Uterus (tissue), 4 donors: ENCODE measurements around the gene NXT1. TPM values are rescaled to one million over a fixed set of nuclear protein-coding genes. Genes with fewer than 3 reads are reported as not detected.
"Not testable (repeated sequence)": the region's sequence is repeated elsewhere in the genome, so short reads cannot be mapped to it uniquely, and the experiment has no call there.

Experiments
- DNase-seq, 2 donors: peaks; one replicate each; pipeline ENCODE4 v3.0.0-alpha.2; 2019 to 2020
- H3K27ac ChIP-seq, 2 donors: fragments of 200-600 bp; sonication (generic); 1 replicate in 1 of 2; 2 replicates in 1 of 2; pipeline ENCODE4 v1.5.1; 2016 to 2018
- H3K27me3 ChIP-seq, 2 donors: fragments of 200-600 bp; sonication (generic); one replicate each; pipeline ENCODE4 v1.5.1; 2018 to 2019; ENCODE audit warnings: control low read depth in 1 of 2
- H3K36me3 ChIP-seq, 2 donors: fragments of 200-600 bp; sonication (generic); one replicate each; pipeline ENCODE4 v1.5.1; 2019; ENCODE audit warnings: control low read depth in 1 of 2
- H3K4me1 ChIP-seq, 2 donors: fragments of 200-600 bp; sonication (generic); one replicate each; pipeline ENCODE4 v1.5.1; 2018 to 2019; ENCODE audit warnings: control low read depth in 1 of 2
- H3K4me3 ChIP-seq, 2 donors: fragments of 200-600 bp; sonication (generic); 1 replicate in 1 of 2; 2 replicates in 1 of 2; pipeline ENCODE4 v1.5.1; 2018 to 2019; ENCODE audit warnings: mild to moderate bottlenecking in 1 of 2
- H3K9me3 ChIP-seq, 2 donors: fragments of 200-600 bp; sonication (generic); one replicate each; pipeline ENCODE4 v1.5.1; 2019; ENCODE audit warnings: control low read depth in 1 of 2
- POLR2A ChIP-seq, 2 donors: fragments of 450-650 bp; IDR thresholded peaks; one replicate each; pipeline ENCODE4 v1.6.1; 2016; ENCODE audit warnings: antibody characterized with exemption in 2 of 2, mild to moderate bottlenecking in 1 of 2, moderate library complexity in 1 of 2
- intact Hi-C: fragments of 100-400 bp; cut with DNase I; formaldehyde crosslinking; loops from one replicate; pipeline ENCODE4 v1.15.1; 2023; ENCODE audit warnings: low total_unique reads
- total RNA-seq, 4 donors: library from RNA; depleted of rRNA in 3 of 4; stranded (reverse); fragments of >200 nt in 3 of 4; gene quantifications; one replicate each; pipeline versions ENCODE4 v1.1.0 to v1.2.4, GENCODE V29; 2014 to 2023
- TF ChIP-seq, protein P1 (sequence below), 4 experiments: fragments of 200-600 bp in 2 of 4; fragments of 450-650 bp in 2 of 4; sonication (generic) in 2 of 4; IDR thresholded peaks; one replicate each; pipeline ENCODE4 v1.5.1; 2016 to 2019; ENCODE audit warnings: antibody characterized with exemption in 4 of 4, mild to moderate bottlenecking in 2 of 4, moderate library complexity in 1 of 4
- donor health status: DM: yes; HTN: yes; CAD: no.

The NXT1 gene
- total RNA-seq, 4 donors from 2014 or later = 28.9 to 37.0 (median 32.3) TPM

DNA sequence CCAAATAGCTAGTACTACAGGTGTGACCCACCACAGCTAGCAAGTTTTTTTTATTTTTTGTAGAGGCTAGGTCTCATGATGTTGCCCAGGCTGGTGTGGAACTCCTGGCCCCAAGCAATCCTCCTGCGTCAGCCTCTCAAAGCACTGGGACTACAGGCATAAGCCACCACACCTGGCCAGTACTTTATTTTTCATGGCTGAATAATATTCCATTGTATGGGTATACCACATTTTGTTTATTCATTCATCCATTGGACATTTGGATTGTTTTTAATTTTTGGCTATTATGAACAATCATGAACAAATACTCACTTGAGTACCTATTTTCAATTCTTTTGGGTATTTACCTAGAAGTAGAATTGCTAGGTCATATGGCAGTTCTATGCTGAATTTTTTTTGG is 7.0 kb upstream of the NXT1 start:
- Histone ChIP-seq H3K4me1 (no peaks in the 10 kb centered on the region), H3K9me3 (no peaks in the 10 kb centered on the region), H3K27me3 (no peaks in the 10 kb centered on the region), H3K27ac (no peak overlapping the region), H3K36me3 (no peaks in the 10 kb centered on the region), H3K4me3 (no peak overlapping the region)
- TF ChIP-seq, protein P1, sequence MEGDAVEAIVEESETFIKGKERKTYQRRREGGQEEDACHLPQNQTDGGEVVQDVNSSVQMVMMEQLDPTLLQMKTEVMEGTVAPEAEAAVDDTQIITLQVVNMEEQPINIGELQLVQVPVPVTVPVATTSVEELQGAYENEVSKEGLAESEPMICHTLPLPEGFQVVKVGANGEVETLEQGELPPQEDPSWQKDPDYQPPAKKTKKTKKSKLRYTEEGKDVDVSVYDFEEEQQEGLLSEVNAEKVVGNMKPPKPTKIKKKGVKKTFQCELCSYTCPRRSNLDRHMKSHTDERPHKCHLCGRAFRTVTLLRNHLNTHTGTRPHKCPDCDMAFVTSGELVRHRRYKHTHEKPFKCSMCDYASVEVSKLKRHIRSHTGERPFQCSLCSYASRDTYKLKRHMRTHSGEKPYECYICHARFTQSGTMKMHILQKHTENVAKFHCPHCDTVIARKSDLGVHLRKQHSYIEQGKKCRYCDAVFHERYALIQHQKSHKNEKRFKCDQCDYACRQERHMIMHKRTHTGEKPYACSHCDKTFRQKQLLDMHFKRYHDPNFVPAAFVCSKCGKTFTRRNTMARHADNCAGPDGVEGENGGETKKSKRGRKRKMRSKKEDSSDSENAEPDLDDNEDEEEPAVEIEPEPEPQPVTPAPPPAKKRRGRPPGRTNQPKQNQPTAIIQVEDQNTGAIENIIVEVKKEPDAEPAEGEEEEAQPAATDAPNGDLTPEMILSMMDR (IDR thresholded peaks at IDR 0.05) = no peak
- no peak for TF ChIP-seq POLR2A (IDR thresholded peaks at IDR 0.05)
- intact Hi-C loops = no loop called here
- no peak for DNase-seq

DNA sequence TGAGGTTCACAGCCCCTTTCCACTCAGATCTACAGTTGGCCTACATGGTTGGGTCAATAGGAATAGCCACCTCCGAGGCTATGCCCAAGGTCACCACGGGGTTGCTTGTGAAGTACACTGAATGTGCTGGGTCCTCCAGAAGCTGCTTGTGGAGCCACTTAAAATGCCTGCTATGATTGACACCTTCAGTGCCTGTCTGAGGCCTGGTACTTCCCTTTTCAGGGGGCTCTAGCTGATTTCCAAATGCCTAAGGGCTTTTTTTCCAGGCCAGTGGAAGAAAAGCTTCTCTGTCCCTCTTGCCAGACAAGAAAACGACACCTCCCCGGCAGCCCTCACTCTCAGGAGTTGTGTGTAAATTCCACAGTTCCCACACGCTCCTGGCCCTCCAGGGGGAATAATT is 6.3 kb upstream of the NXT1 start:
- H3K36me3 ChIP-seq = no peaks in the 10 kb centered on the region
- intact Hi-C loops = no loop called here
- TF ChIP-seq POLR2A (IDR thresholded peaks at IDR 0.05) = no peak
- TF ChIP-seq, protein P1 (IDR thresholded peaks at IDR 0.05) = no peak

DNA sequence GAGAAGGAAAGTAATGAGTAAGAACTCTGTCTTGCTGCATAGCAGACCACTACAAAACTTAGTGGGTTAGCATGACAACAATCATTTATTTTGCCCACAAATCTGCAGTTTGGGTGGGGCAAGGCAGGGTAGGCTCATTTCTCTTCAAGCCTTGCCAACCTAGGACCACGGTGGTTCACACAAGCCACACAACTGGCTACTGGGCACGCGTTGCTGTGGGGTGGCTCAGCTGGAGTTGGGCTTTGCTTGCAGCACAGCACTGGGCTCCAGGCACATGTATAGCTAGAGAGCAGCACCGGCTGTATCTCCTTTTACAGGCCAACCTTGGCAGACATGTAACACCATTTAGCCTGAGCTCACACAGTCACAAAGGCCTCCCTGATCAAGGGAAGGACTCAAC is 4.6 kb upstream of the NXT1 start:
- H3K4me3 ChIP-seq = no peak overlapping the region
- intact Hi-C loops = no loop called here
- H3K27ac ChIP-seq = no peak overlapping the region
- no peaks in the 10 kb centered on the region for H3K4me1 ChIP-seq
- no peak for DNase-seq
- H3K9me3 ChIP-seq = no peaks in the 10 kb centered on the region
- no peaks in the 10 kb centered on the region for H3K36me3 ChIP-seq
- TF ChIP-seq, protein P1 (IDR thresholded peaks at IDR 0.05) = no peak
- TF ChIP-seq POLR2A (IDR thresholded peaks at IDR 0.05) = no peak
- H3K27me3 ChIP-seq = no peaks in the 10 kb centered on the region

More for the DNA sequence above, 6.3 kb upstream of the NXT1 start:
- no peaks in the 10 kb centered on the region for H3K4me1 ChIP-seq
- no peak overlapping the region for H3K4me3 ChIP-seq
- H3K27me3 ChIP-seq = no peaks in the 10 kb centered on the region
- no peak for DNase-seq
- H3K9me3 ChIP-seq = no peaks in the 10 kb centered on the region
- no peak overlapping the region for H3K27ac ChIP-seq

DNA sequence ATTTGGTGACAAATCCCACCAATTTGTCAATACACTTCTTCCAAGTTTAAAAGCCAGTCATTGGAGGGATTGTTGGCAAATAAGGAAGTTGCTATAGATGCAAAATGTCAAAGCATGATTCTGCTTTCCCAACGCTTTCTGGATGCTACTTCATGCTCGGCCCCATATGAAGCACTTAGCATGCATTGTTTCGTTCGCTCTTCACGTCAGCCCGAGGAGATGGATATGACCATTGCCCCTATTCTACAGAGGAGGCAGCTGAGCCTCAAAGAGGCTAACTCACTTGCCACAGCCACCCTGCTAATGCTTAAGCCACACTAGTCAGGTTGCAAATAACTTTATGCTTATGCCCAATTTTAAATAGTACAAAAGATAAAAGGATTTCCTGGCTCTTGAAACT is 2.8 kb upstream of the NXT1 start:
- Histone ChIP-seq H3K4me3 (no peak overlapping the region), H3K9me3 (no peaks in the 10 kb centered on the region), H3K27me3 (no peaks in the 10 kb centered on the region), H3K27ac (no peak overlapping the region), H3K4me1 (no peaks in the 10 kb centered on the region), H3K36me3 (no peaks in the 10 kb centered on the region)
- intact Hi-C loops = no loop called here
- no peak for DNase-seq
- TF ChIP-seq, protein P1 (IDR thresholded peaks at IDR 0.05) = no peak
- no peak for TF ChIP-seq POLR2A (IDR thresholded peaks at IDR 0.05)

DNA sequence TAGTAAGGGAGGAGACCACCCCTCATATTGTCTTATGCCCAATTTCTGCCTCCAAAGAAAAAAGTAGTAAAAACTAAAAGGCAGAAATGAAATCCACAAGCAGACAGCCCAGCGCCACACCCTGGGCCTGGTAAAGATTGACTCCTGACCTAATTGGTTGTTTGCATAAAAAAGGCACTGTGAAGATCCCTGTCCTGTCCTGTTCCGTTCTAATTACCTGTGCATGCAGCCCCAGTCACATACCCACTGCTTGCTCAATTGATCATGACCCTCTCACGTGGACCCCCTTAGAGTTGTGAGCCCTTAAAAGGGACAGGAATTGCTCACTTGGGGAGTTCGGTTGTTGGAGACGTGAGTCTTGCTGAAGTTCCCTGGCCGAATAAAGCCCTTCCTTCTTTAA is 2.1 kb upstream of the NXT1 start:
- H3K9me3 ChIP-seq, DNase-seq, H3K27me3 ChIP-seq, intact Hi-C loops, H3K4me3 ChIP-seq, H3K4me1 ChIP-seq, H3K36me3 ChIP-seq: not testable (repeated sequence)
- H3K27ac ChIP-seq = peak overlapping the region in 1 of 2 donors; percentile 98
